ENCODE results near the gene SYT12.

DNA sequence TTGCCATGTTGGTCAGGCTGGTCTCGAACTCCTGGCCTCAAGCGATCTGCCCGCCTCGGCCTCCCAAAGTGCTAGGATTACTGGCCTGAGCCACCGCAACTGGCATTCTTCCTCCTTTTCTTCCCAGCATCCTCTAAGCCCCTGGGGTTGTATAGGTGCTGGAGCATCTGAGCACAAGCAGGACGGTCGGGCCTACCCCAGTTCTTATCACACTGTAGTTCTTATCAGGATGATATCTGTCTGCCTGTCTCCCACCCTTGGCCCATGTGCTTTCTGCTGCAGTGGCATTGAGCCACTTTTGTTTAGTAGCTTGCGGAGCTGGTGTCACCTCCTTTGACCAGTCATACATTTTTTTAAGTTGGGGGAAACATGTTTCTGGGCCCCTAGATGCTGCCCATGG is 35.6 kb downstream of the SYT12 start:
- TF ChIP-seq, protein P1, sequence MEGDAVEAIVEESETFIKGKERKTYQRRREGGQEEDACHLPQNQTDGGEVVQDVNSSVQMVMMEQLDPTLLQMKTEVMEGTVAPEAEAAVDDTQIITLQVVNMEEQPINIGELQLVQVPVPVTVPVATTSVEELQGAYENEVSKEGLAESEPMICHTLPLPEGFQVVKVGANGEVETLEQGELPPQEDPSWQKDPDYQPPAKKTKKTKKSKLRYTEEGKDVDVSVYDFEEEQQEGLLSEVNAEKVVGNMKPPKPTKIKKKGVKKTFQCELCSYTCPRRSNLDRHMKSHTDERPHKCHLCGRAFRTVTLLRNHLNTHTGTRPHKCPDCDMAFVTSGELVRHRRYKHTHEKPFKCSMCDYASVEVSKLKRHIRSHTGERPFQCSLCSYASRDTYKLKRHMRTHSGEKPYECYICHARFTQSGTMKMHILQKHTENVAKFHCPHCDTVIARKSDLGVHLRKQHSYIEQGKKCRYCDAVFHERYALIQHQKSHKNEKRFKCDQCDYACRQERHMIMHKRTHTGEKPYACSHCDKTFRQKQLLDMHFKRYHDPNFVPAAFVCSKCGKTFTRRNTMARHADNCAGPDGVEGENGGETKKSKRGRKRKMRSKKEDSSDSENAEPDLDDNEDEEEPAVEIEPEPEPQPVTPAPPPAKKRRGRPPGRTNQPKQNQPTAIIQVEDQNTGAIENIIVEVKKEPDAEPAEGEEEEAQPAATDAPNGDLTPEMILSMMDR (conservative IDR thresholded peaks at IDR 0.05), result no peak
- TF ChIP-seq EZH2 (IDR thresholded peaks at IDR 0.05; ENCODE audit: low read depth), result no peak
